Endothelial cell of umbilical vein (primary cell): ENCODE measurements around the gene ALOX5. TPM values are rescaled to one million over a fixed set of nuclear protein-coding genes. Genes with fewer than 3 reads are reported as not detected.

Experiments used
- BruUV-seq: library from RNA; stranded (reverse); fragments of 400-500 nt; replicated peaks from 2 replicates; lab custom pipeline; 2021; lab: Mats Ljungman, UMichigan
- CTCF ChIA-PET: fragments of 300-600, 350-600 bp; sonication (Branson Sonifier 250); formaldehyde crosslinking; loops from one replicate; lab custom pipeline; 2021; ENCODE audit warnings: antibody characterized with exemption, inconsistent platforms; lab: Charles Lee
- POLR2A ChIA-PET: fragments of 300-600, 350-600 bp; sonication (Branson Sonifier 250); formaldehyde crosslinking; loops from one replicate; lab custom pipeline; 2021; ENCODE audit warnings: antibody characterized with exemption, inconsistent platforms; lab: Charles Lee
- DNase-seq: peaks from one replicate; pipeline ENCODE4 v3.0.0-alpha.2; 2011; ENCODE audit warnings: low read depth, low spot score
- FAIRE-seq: peaks from 2 replicates; lab custom pipeline; 2011; peaks lifted over from hg19 to GRCh38; lab: Jason Lieb, UNC
- H2AFZ ChIP-seq: 2 replicates; pipeline ENCODE4 v1.6.0; 2012; ENCODE audit warnings: low read depth, low read length, control low read depth, inconsistent platforms
- H3K27ac ChIP-seq: 2 replicates; pipeline ENCODE4 v1.5.1; 2011; ENCODE audit warnings: low read depth, mild to moderate bottlenecking, control low read depth, low read length, moderate library complexity; ENCODE audit not compliant: insufficient read depth
- H3K27me3 ChIP-seq, 2 experiments: 2 replicates each; pipeline versions ENCODE4 v1.6.0 to v1.6.1; 2011; ENCODE audit warnings: low read length in 2 of 2, mixed read lengths in 1 of 2; ENCODE audit not compliant: control insufficient read depth in 2 of 2, insufficient read depth in 2 of 2
- H3K36me3 ChIP-seq, 2 experiments: 2 replicates in 1 of 2; 3 replicates in 1 of 2; pipeline ENCODE4 v1.5.1; 2011; ENCODE audit warnings: low read length in 2 of 2, mild to moderate bottlenecking in 1 of 2, moderate library complexity in 1 of 2; ENCODE audit not compliant: control insufficient read depth in 2 of 2, insufficient read depth in 2 of 2; ENCODE audit errors: extremely low read depth in 1 of 2
- H3K4me1 ChIP-seq: 3 replicates; pipeline ENCODE4 v1.5.1; 2011; ENCODE audit warnings: mild to moderate bottlenecking, low read length; ENCODE audit not compliant: control insufficient read depth, insufficient read depth; ENCODE audit errors: extremely low read depth
- H3K4me2 ChIP-seq: 2 replicates; pipeline ENCODE4 v1.6.1; 2011; ENCODE audit warnings: low read length, control low read depth, mixed read lengths; ENCODE audit not compliant: insufficient read depth
- H3K4me3 ChIP-seq, 3 experiments: fragments of 200-600 bp in 1 of 3; sonication (generic), shearing (Covaris generic) in 1 of 3; replicated peaks in 1 of 3; 2 replicates each; pipeline ENCODE4 v1.5.1; 2011 to 2016; ENCODE audit warnings: control low read depth in 3 of 3, low read length in 3 of 3, mild to moderate bottlenecking in 2 of 3, inconsistent platforms in 1 of 3, low read depth in 1 of 3, moderate library complexity in 1 of 3; ENCODE audit not compliant: insufficient read depth in 1 of 3
- H3K79me2 ChIP-seq: 2 replicates; pipeline ENCODE4 v1.6.0; 2012; ENCODE audit warnings: low read length, inconsistent platforms; ENCODE audit not compliant: control insufficient read depth, insufficient read depth
- H3K9ac ChIP-seq: replicated peaks from 2 replicates; pipeline ENCODE3; 2011; ENCODE audit warnings: low read length, control low read depth; ENCODE audit not compliant: insufficient read depth; ENCODE audit errors: extremely low read depth
- H3K9me1 ChIP-seq: replicated peaks from 3 replicates; pipeline ENCODE4 v1.6.0; 2011; ENCODE audit warnings: mild to moderate bottlenecking, low read length; ENCODE audit not compliant: control insufficient read depth, insufficient read depth; ENCODE audit errors: extremely low read depth
- H3K9me3 ChIP-seq: replicated peaks from 2 replicates; pipeline ENCODE4 v1.5.1; 2012; ENCODE audit warnings: low read length, inconsistent platforms; ENCODE audit not compliant: control insufficient read depth, insufficient read depth
- H4K20me1 ChIP-seq: replicated peaks from 2 replicates; pipeline ENCODE3; 2011; ENCODE audit warnings: mild to moderate bottlenecking, low read length; ENCODE audit not compliant: control insufficient read depth, insufficient read depth; ENCODE audit errors: extremely low read depth
- EZH2 ChIP-seq: IDR thresholded peaks from 2 replicates; pipeline ENCODE4 v1.6.1; 2012; ENCODE audit warnings: borderline replicate concordance, low read depth, mild to moderate bottlenecking, moderate library complexity, low read length, inconsistent platforms; ENCODE audit not compliant: severe bottlenecking
- FOS ChIP-seq: IDR thresholded peaks from 2 replicates; pipeline ENCODE4 v1.6.1; 2011; ENCODE audit warnings: mild to moderate bottlenecking, low read length, moderate library complexity, borderline replicate concordance; ENCODE audit not compliant: insufficient read depth
- GATA2 ChIP-seq: IDR thresholded peaks from 2 replicates; pipeline ENCODE4 v1.7.0; 2011; ENCODE audit warnings: low read depth, mild to moderate bottlenecking, moderate library complexity, mixed read lengths, low read length; ENCODE audit not compliant: insufficient read length, insufficient read depth
- JUN ChIP-seq: IDR thresholded peaks from 2 replicates; pipeline ENCODE4 v1.6.1; 2011; ENCODE audit warnings: borderline replicate concordance, low read depth; ENCODE audit not compliant: insufficient read length, insufficient read depth
- MYC ChIP-seq: IDR thresholded peaks from one replicate; pipeline ENCODE4 v1.6.1; 2011; ENCODE audit warnings: mild to moderate bottlenecking, low read depth, low read length
- POLR2A ChIP-seq: IDR thresholded peaks from 2 replicates; pipeline ENCODE4 v1.6.1; 2012; ENCODE audit warnings: low read depth, mild to moderate bottlenecking, control low read depth, low read length
- POLR2AphosphoS5 ChIP-seq: IDR thresholded peaks from 2 replicates; pipeline ENCODE4 v1.6.1; 2012; ENCODE audit warnings: low read depth, mild to moderate bottlenecking, control low read depth, low read length, moderate library complexity; ENCODE audit not compliant: insufficient read depth
- dilution Hi-C: fragments of 300-500 bp; cut with MboI; formaldehyde crosslinking; loops from one replicate; pipeline ENCODE4 v1.15.0; 2019; ENCODE audit warnings: low sequenced_read_pairs; ENCODE audit not compliant: extremely low pct_ligation_motif_present
- intact Hi-C: fragments of 100-400 bp; cut with micrococcal nuclease; formaldehyde crosslinking; loops from one replicate; pipeline ENCODE4 v1.10.0; 2022
- polyA plus RNA-seq, 4 experiments: library from polyadenylated mRNA; depleted of rRNA in 3 of 4; stranded (reverse) in 3 of 4; unstranded in 1 of 4; fragments of >200 nt; gene quantifications; 2 replicates each; pipeline versions ENCODE4 v1.2.1 to v1.2.3, GENCODE V29; 2011 to 2012; ENCODE audit warnings: missing spikeins in 1 of 4
- total RNA-seq: library from RNA; stranded (reverse); gene quantifications from 2 replicates; pipeline ENCODE4 v1.2.3, GENCODE V29; 2021
- TF ChIP-seq, protein P1 (sequence below), 2 donors: IDR thresholded peaks; 1 replicate in 1 of 2; 2 replicates in 1 of 2; pipeline ENCODE4 v1.5.1; 2011; ENCODE audit warnings: low read length in 2 of 2, mild to moderate bottlenecking in 2 of 2, moderate library complexity in 2 of 2, control low read depth in 1 of 2, inconsistent platforms in 1 of 2, low read depth in 1 of 2; ENCODE audit not compliant: insufficient read depth in 1 of 2; ENCODE audit errors: extremely low read depth in 1 of 2

The ALOX5 gene
- total and polyA plus RNA-seq, 2 donors (not counting 3 experiments of a cell fraction or from before 2014, with no cell fraction given), result 0.04 TPM; not detected in 1

DNA sequence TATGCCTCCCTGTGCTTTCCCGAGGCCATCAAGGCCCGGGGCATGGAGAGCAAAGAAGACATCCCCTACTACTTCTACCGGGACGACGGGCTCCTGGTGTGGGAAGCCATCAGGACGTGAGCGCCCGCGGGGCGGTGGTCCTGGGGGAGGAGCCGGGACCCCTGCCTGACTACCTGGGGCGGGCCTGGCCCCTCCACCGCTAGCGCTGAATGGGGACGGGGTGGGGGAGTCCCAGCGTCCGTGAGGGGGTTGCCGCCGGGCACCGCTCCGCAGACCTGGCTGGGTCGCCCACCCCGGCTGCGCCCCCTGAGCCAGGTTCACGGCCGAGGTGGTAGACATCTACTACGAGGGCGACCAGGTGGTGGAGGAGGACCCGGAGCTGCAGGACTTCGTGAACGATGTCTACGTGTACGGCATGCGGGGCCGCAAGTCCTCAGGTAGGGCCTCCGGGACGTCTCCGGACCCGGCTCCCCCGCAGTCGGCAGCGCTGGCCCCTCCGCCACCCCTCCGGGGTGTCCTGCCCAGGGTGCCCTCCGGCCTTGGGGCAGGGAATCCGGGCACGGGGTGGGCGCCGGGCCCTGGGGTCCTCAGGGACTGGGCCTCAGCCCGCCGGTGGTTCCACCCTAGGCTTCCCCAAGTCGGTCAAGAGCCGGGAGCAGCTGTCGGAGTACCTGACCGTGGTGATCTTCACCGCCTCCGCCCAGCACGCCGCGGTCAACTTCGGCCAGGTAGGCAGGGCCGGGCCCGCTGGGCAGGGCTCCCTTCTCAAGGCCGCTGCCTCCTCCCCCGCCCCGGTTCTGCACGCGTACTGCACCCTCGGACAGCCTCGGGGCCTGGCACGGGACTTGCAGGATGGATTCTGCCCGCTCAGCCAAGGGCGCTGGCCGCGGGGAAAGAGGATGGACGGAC lies 69.3 kb downstream of the ALOX5 start:
- Histone ChIP-seq H3K4me1 (no peaks in the 10 kb centered on the region), H3K4me3 (no peak overlapping the region), H3K27ac (no peak overlapping the region), H4K20me1 (no peaks in the 10 kb centered on the region), H3K36me3 (no peaks in the 10 kb centered on the region), H3K9me3 (no peaks in the 10 kb centered on the region), H3K9me1 (no peaks in the 10 kb centered on the region), H3K27me3 (no peaks in the 10 kb centered on the region), H3K4me2 (no peak overlapping the region), H3K9ac (no peak overlapping the region), H2AFZ (no peak overlapping the region), H3K79me2 (no peaks in the 10 kb centered on the region)
- CTCF ChIA-PET, result no interaction called here
- no peak for DNase-seq
- POLR2A ChIA-PET, result no interaction called here
- no peak for FAIRE-seq
- dilution Hi-C loops, result no loop called here
- intact Hi-C loops, result no loop called here
- TF ChIP-seq MYC (no peak), EZH2 (no peak), POLR2A (no peak), JUN (no peak), POLR2AphosphoS5 (no peak)
- BruUV-seq, result no TSS peak

DNA sequence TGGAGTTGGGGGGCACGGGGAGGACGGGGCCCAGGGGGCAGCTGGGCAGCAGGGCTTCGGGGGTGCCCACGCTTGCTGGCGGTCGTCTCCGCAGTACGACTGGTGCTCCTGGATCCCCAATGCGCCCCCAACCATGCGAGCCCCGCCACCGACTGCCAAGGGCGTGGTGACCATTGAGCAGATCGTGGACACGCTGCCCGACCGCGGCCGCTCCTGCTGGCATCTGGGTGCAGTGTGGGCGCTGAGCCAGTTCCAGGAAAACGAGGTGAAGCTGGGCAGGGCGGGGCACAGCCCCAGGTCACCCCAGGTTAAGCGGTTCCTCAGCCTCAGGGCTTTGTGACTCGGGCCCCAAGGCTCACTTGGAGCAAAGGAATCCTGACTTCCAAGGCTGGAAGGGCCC lies 70.0 kb downstream of the ALOX5 start:
- H3K4me3 ChIP-seq, result no peak overlapping the region
- intact Hi-C loops, result no loop called here
- ChIA-PET CTCF (interaction anchor here (1.3 kb wide), 1 partner anchor 194 kb away, joined by 3 read pairs; no protein-coding TSS in a partner anchor), POLR2A (no interaction called here)
- H3K27ac ChIP-seq, result no peak overlapping the region
- dilution Hi-C loops, result no loop called here
- BruUV-seq, result no TSS peak
- H3K4me2 ChIP-seq, result no peak overlapping the region
- no peaks in the 10 kb centered on the region for H3K9me1 ChIP-seq
- H3K9ac ChIP-seq, result no peak overlapping the region
- H3K36me3 ChIP-seq, result no peaks in the 10 kb centered on the region
- DNase-seq, result no peak
- FAIRE-seq, result no peak
- no peaks in the 10 kb centered on the region for H3K4me1 ChIP-seq
- H3K79me2 ChIP-seq, result no peaks in the 10 kb centered on the region
- H3K9me3 ChIP-seq, result no peaks in the 10 kb centered on the region
- TF ChIP-seq JUN, result no peak
- TF ChIP-seq GATA2, result no peak
- TF ChIP-seq POLR2AphosphoS5, result no peak
- TF ChIP-seq MYC, result no peak
- no peak for TF ChIP-seq FOS
- TF ChIP-seq, protein P1, sequence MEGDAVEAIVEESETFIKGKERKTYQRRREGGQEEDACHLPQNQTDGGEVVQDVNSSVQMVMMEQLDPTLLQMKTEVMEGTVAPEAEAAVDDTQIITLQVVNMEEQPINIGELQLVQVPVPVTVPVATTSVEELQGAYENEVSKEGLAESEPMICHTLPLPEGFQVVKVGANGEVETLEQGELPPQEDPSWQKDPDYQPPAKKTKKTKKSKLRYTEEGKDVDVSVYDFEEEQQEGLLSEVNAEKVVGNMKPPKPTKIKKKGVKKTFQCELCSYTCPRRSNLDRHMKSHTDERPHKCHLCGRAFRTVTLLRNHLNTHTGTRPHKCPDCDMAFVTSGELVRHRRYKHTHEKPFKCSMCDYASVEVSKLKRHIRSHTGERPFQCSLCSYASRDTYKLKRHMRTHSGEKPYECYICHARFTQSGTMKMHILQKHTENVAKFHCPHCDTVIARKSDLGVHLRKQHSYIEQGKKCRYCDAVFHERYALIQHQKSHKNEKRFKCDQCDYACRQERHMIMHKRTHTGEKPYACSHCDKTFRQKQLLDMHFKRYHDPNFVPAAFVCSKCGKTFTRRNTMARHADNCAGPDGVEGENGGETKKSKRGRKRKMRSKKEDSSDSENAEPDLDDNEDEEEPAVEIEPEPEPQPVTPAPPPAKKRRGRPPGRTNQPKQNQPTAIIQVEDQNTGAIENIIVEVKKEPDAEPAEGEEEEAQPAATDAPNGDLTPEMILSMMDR (IDR thresholded peaks at IDR 0.05; ENCODE audit: extremely low read depth in 1 of 2, insufficient read depth in 1 of 2, low read depth in 1 of 2, low read length in 2 of 2), result no peak
- no peak overlapping the region for H2AFZ ChIP-seq
- no peaks in the 10 kb centered on the region for H3K27me3 ChIP-seq
- no peaks in the 10 kb centered on the region for H4K20me1 ChIP-seq
